HepG2 (cell line): ENCODE data around the gene TTLL11. TPM values are rescaled to one million over a fixed set of nuclear protein-coding genes. Genes with fewer than 3 reads are reported as not detected.

Experiments
- HNF4G ChIP-seq, 2 experiments: sonication (generic) in 1 of 2; formaldehyde crosslinking in 1 of 2; IDR thresholded peaks; 2 replicates each; pipeline versions ENCODE4 v1.4.0 to v1.6.1; 2011 to 2020; ENCODE audit warnings: borderline replicate concordance in 2 of 2, low read depth in 2 of 2, mild to moderate bottlenecking in 2 of 2, low read length in 1 of 2, missing genetic modification reagents in 1 of 2, moderate library complexity in 1 of 2
- MED1 ChIP-seq: sonication (generic); formaldehyde crosslinking; IDR thresholded peaks from 2 replicates; pipeline ENCODE4 v1.4.0; 2020; ENCODE audit warnings: missing genetic modification reagents
- NFE2 ChIP-seq: sonication (generic); formaldehyde crosslinking; IDR thresholded peaks from 2 replicates; pipeline ENCODE4 v1.4.0; 2020; ENCODE audit warnings: missing genetic modification reagents
- SIX4 ChIP-seq: sonication (generic); formaldehyde crosslinking; IDR thresholded peaks from 2 replicates; pipeline ENCODE4 v1.4.0; 2020; ENCODE audit warnings: missing genetic modification reagents
- SMC3 ChIP-seq: IDR thresholded peaks from 2 replicates; pipeline ENCODE4 v1.6.1; 2011; ENCODE audit warnings: low read length, improper control_type of control experiment
- ZNF335 ChIP-seq: sonication (generic); formaldehyde crosslinking; IDR thresholded peaks from 2 replicates; pipeline ENCODE4 v1.4.0; 2020; ENCODE audit warnings: missing genetic modification reagents
- ZNF614 ChIP-seq: IDR thresholded peaks from 2 replicates; pipeline ENCODE4 v1.6.1; 2018; ENCODE audit warnings: missing biosample characterization, missing genetic modification reagents, inconsistent platforms, borderline replicate concordance
- ZSCAN20 ChIP-seq: sonication (generic); formaldehyde crosslinking; IDR thresholded peaks from 2 replicates; pipeline ENCODE4 v1.4.0; 2020; ENCODE audit warnings: missing genetic modification reagents, mild to moderate bottlenecking, borderline replicate concordance
- ZSCAN21 ChIP-seq: sonication (generic); formaldehyde crosslinking; IDR thresholded peaks from 2 replicates; pipeline ENCODE4 v1.8.0; 2022; ENCODE audit warnings: mild to moderate bottlenecking, missing genetic modification reagents, moderate library complexity, borderline replicate concordance
- polyA plus RNA-seq, 8 experiments: library from polyadenylated mRNA; depleted of rRNA in 3 of 8; stranded (reverse) in 7 of 8; unstranded in 1 of 8; fragments of >200 nt; fragmentation: Illumina TruSeq in 4 of 8; extraction: Trizol in 4 of 8; gene quantifications; 2 replicates each; pipeline versions ENCODE4 v1.2.1 to v1.2.3, GENCODE V29; 2011 to 2016; ENCODE audit warnings: low read depth in 4 of 8, missing spikeins in 1 of 8, mixed read lengths in 1 of 8; ENCODE audit not compliant: insufficient read depth in 1 of 8
- total RNA-seq, 5 experiments: library from RNA; depleted of rRNA; stranded (reverse); fragments of >200 nt; fragmentation: Illumina TruSeq; extraction: Trizol; gene quantifications; 2 replicates each; pipeline ENCODE4 v1.2.3, GENCODE V29; 2016; ENCODE audit warnings: low read depth in 1 of 5
- TF ChIP-seq, protein P1 (sequence below): sonication (generic); formaldehyde crosslinking; IDR thresholded peaks from 2 replicates; pipeline ENCODE4 v1.5.1; 2020; ENCODE audit warnings: mild to moderate bottlenecking, missing genetic modification reagents, borderline replicate concordance
- TF ChIP-seq, protein P2 (sequence below): sonication (generic); formaldehyde crosslinking; IDR thresholded peaks from 2 replicates; pipeline ENCODE4 v1.4.0; 2020; ENCODE audit warnings: missing genetic modification reagents

The TTLL11 gene
- total and polyA plus RNA-seq, 2 of the 13 experiments (the other 11 are each of a cell fraction or from before 2014, with no cell fraction given) = 4.5 to 5.2 TPM

- TF ChIP-seq, protein P1, sequence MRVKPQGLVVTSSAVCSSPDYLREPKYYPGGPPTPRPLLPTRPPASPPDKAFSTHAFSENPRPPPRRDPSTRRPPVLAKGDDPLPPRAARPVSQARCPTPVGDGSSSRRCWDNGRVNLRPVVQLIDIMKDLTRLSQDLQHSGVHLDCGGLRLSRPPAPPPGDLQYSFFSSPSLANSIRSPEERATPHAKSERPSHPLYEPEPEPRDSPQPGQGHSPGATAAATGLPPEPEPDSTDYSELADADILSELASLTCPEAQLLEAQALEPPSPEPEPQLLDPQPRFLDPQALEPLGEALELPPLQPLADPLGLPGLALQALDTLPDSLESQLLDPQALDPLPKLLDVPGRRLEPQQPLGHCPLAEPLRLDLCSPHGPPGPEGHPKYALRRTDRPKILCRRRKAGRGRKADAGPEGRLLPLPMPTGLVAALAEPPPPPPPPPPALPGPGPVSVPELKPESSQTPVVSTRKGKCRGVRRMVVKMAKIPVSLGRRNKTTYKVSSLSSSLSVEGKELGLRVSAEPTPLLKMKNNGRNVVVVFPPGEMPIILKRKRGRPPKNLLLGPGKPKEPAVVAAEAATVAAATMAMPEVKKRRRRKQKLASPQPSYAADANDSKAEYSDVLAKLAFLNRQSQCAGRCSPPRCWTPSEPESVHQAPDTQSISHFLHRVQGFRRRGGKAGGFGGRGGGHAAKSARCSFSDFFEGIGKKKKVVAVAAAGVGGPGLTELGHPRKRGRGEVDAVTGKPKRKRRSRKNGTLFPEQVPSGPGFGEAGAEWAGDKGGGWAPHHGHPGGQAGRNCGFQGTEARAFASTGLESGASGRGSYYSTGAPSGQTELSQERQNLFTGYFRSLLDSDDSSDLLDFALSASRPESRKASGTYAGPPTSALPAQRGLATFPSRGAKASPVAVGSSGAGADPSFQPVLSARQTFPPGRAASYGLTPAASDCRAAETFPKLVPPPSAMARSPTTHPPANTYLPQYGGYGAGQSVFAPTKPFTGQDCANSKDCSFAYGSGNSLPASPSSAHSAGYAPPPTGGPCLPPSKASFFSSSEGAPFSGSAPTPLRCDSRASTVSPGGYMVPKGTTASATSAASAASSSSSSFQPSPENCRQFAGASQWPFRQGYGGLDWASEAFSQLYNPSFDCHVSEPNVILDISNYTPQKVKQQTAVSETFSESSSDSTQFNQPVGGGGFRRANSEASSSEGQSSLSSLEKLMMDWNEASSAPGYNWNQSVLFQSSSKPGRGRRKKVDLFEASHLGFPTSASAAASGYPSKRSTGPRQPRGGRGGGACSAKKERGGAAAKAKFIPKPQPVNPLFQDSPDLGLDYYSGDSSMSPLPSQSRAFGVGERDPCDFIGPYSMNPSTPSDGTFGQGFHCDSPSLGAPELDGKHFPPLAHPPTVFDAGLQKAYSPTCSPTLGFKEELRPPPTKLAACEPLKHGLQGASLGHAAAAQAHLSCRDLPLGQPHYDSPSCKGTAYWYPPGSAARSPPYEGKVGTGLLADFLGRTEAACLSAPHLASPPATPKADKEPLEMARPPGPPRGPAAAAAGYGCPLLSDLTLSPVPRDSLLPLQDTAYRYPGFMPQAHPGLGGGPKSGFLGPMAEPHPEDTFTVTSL = peak; percentile 33; the same call in 1 of the 2 replicates
- no peak for TF ChIP-seq ZNF614 (CRISPR knock-in tag)
- TF ChIP-seq HNF4G (IDR thresholded peaks at IDR 0.05; ENCODE audit: borderline replicate concordance, low read depth, low read length) = no peak
- no peak for TF ChIP-seq HNF4G (CRISPR knock-in tag; IDR thresholded peaks at IDR 0.05; ENCODE audit: borderline replicate concordance, low read depth)
- TF ChIP-seq MED1 = peak; percentile 17; the same call in 1 of the 2 replicates
- peak; percentile 21; the same call in 1 of the 2 replicates for TF ChIP-seq SIX4 (CRISPR knock-in tag)
- TF ChIP-seq ZSCAN21 (CRISPR knock-in tag) = no peak
- TF ChIP-seq ZNF335 (CRISPR knock-in tag) = no peak
- no peak for TF ChIP-seq NFE2 (CRISPR knock-in tag)
- TF ChIP-seq SMC3 = no peak
- TF ChIP-seq ZSCAN20 (CRISPR knock-in tag) = no peak
- TF ChIP-seq, protein P2, sequence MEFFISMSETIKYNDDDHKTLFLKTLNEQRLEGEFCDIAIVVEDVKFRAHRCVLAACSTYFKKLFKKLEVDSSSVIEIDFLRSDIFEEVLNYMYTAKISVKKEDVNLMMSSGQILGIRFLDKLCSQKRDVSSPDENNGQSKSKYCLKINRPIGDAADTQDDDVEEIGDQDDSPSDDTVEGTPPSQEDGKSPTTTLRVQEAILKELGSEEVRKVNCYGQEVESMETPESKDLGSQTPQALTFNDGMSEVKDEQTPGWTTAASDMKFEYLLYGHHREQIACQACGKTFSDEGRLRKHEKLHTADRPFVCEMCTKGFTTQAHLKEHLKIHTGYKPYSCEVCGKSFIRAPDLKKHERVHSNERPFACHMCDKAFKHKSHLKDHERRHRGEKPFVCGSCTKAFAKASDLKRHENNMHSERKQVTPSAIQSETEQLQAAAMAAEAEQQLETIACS (CRISPR knock-in tag) = no peak
- TF ChIP-seq, all 625 proteins: peak for 39
Observed at GRCh38 chr9:121942313-121942712, 150.8 kb downstream of the TTLL11 start (continued).
